ENCODE data around the gene ERICH2.

Gene ERICH2

GRCh38 chr2:170842785-170843184, 72.6 kb downstream of the ERICH2 start:
- DNase-seq (ENCODE audit: low read depth in 2 of 2): no peak

DNA sequence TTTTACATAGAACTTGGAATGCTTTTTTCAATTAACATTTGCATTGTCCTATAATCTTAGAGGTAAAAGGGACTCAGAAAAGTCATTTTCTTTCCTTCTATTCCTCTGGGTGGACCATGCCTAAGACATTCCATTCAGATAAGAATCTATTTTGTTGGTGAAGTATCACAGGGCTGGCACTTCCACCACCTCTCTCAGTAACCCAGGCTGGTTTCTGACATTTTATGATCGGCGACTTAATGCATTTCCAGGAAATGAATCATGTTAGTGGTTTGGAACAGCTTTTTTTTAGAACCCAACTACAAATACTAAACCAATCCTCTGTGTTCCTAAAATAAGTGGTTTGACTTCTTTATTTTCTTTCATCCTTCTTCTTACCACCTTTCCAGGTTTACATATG, 73.5 kb downstream of the ERICH2 start:
- no peak for DNase-seq (ENCODE audit: low read depth in 2 of 2)

DNA sequence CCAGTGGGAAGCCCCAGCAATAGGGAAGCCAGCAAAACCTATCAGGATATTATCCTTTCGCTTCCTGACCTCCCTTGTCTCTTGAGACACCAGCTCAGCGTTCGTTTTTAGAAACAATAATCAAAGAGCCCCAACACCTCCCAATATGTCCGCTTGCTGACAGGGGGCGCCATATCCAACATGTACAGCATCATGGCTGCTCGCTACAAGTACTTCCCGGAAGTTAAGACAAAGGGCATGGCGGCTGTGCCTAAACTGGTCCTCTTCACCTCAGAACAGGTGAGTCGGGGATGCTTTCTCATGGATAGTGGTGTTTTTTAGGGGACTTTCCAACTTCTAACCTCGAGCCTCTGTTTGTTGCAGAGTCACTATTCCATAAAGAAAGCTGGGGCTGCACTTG, 75.2 kb downstream of the ERICH2 start:
- DNase-seq (ENCODE audit: low read depth in 2 of 2): no peak

- DNase-seq (ENCODE audit: low read depth in 2 of 2): no peak
Observed at GRCh38 chr2:170846314-170846713, 76.1 kb downstream of the ERICH2 start.

- DNase-seq (ENCODE audit: low read depth in 2 of 2): no peak
Observed at GRCh38 chr2:170847716-170848115, 77.5 kb downstream of the ERICH2 start.

All from stimulated activated CD4-positive, alpha-beta T cell treated with anti-CD3 and anti-CD28 coated beads, Interleukin-15, amount 100 ng/mL, for 48 hours (primary cell).